Skeletal muscle tissue (tissue), 4 donors: ENCODE measurements around the gene OTOG. TPM values are rescaled to one million over a fixed set of nuclear protein-coding genes. Genes with fewer than 3 reads are reported as not detected.

Experiments
- H3K27ac ChIP-seq: one replicate; pipeline ENCODE4 v1.7.0; 2013; ENCODE audit warnings: mild to moderate bottlenecking, low read depth, low read length, inconsistent platforms
- H3K27me3 ChIP-seq, 3 donors: one replicate each; pipeline ENCODE4 v1.7.0; 2013; ENCODE audit warnings: low read length in 3 of 3; ENCODE audit not compliant: control insufficient read depth in 3 of 3, insufficient read depth in 3 of 3
- H3K36me3 ChIP-seq, 3 donors: one replicate each; pipeline ENCODE4 v1.7.0; 2013; ENCODE audit warnings: low read length in 3 of 3; ENCODE audit not compliant: control insufficient read depth in 3 of 3, insufficient read depth in 3 of 3
- H3K4me1 ChIP-seq, 3 donors: one replicate each; pipeline ENCODE4 v1.7.0; 2013; ENCODE audit warnings: low read length in 3 of 3, mild to moderate bottlenecking in 3 of 3; ENCODE audit not compliant: control insufficient read depth in 3 of 3, insufficient read depth in 3 of 3
- H3K4me3 ChIP-seq, 3 donors: one replicate each; pipeline ENCODE4 v1.7.0; 2013; ENCODE audit warnings: low read length in 3 of 3
- H3K9ac ChIP-seq, 3 donors: one replicate each; pipeline ENCODE4 v1.7.0; 2013; ENCODE audit warnings: low read length in 3 of 3, mild to moderate bottlenecking in 3 of 3, moderate library complexity in 2 of 3, low read depth in 1 of 3
- H3K9me3 ChIP-seq, 3 donors: one replicate each; pipeline ENCODE4 v1.7.0; 2013; ENCODE audit warnings: low read length in 3 of 3; ENCODE audit not compliant: control insufficient read depth in 3 of 3
- total RNA-seq: library from RNA; depleted of rRNA; stranded (reverse); fragments of >200 nt; gene quantifications from one replicate; pipeline ENCODE4 v1.2.3, GENCODE V29; 2014
- donor health status: Osteomylitis.

OTOG gene
- total RNA-seq, 1 donor from 2014 or later = under 0.01 TPM

- Histone ChIP-seq H3K36me3 (no peaks in the 10 kb centered on the region), H3K4me3 (no peak overlapping the region), H3K4me1 (peaks cover 25 to 34% (median 33%) of the 10 kb centered on the region in 3 donors), H3K27ac (peak overlapping the region; percentile 16), H3K9me3 (no peaks in the 10 kb centered on the region), H3K9ac (no peak overlapping the region), H3K27me3 (peaks cover 0 to 3% (median 0%) of the 10 kb centered on the region in 3 donors)
These were observed 38.8 kb upstream of the OTOG start for GRCh38 chr11:17508306-17508705.

GRCh38 chr11:17508791-17509190, 38.3 kb upstream of the OTOG start:
- Histone ChIP-seq H3K9me3 (no peaks in the 10 kb centered on the region), H3K27ac (peak overlapping the region; percentile 16), H3K27me3 (peaks cover 0 to 3% (median 0%) of the 10 kb centered on the region in 3 donors), H3K4me1 (peaks cover 25 to 34% (median 32%) of the 10 kb centered on the region in 3 donors), H3K4me3 (no peak overlapping the region), H3K9ac (no peak overlapping the region), H3K36me3 (no peaks in the 10 kb centered on the region)

- Histone ChIP-seq H3K36me3 (no peaks in the 10 kb centered on the region), H3K4me1 (peaks cover 8 to 20% (median 16%) of the 10 kb centered on the region in 3 donors), H3K27me3 (peaks cover 0 to 3% (median 0%) of the 10 kb centered on the region in 3 donors), H3K4me3 (no peak overlapping the region), H3K9ac (no peak overlapping the region), H3K27ac (no peak overlapping the region), H3K9me3 (no peaks in the 10 kb centered on the region)
These were observed 36.4 kb upstream of the OTOG start for GRCh38 chr11:17510507-17511206.

- Histone ChIP-seq H3K27me3 (peaks cover 0 to 3% (median 0%) of the 10 kb centered on the region in 3 donors), H3K9ac (no peak overlapping the region), H3K9me3 (no peaks in the 10 kb centered on the region), H3K27ac (no peak overlapping the region), H3K36me3 (no peaks in the 10 kb centered on the region), H3K4me3 (no peak overlapping the region), H3K4me1 (peaks cover 8 to 20% (median 16%) of the 10 kb centered on the region in 3 donors)
These were observed 35.5 kb upstream of the OTOG start for GRCh38 chr11:17511571-17511970.

GRCh38 chr11:17512101-17512500, 35.0 kb upstream of the OTOG start:
- no peaks in the 10 kb centered on the region for H3K36me3 ChIP-seq
- H3K4me1 ChIP-seq = peaks cover 8 to 20% (median 16%) of the 10 kb centered on the region in 3 donors
- H3K9me3 ChIP-seq = no peaks in the 10 kb centered on the region
- no peak overlapping the region for H3K9ac ChIP-seq
- no peak overlapping the region for H3K4me3 ChIP-seq
- H3K27me3 ChIP-seq = peaks cover 0 to 6% (median 0%) of the 10 kb centered on the region in 3 donors
- no peak overlapping the region for H3K27ac ChIP-seq

GRCh38 chr11:17513853-17514252, 33.2 kb upstream of the OTOG start:
- H3K9ac ChIP-seq = no peak overlapping the region
- peaks cover 4% of the 10 kb centered on the region in 3 donors for H3K4me1 ChIP-seq
- no peak overlapping the region for H3K27ac ChIP-seq
- H3K36me3 ChIP-seq = no peaks in the 10 kb centered on the region
- no peak overlapping the region for H3K4me3 ChIP-seq
- no peaks in the 10 kb centered on the region for H3K9me3 ChIP-seq
- H3K27me3 ChIP-seq = peaks cover 0 to 9% (median 0%) of the 10 kb centered on the region in 3 donors

GRCh38 chr11:17514476-17514875, 32.6 kb upstream of the OTOG start:
- peaks cover 0 to 4% (median 3%) of the 10 kb centered on the region in 3 donors for H3K4me1 ChIP-seq
- H3K4me3 ChIP-seq = no peak overlapping the region
- no peaks in the 10 kb centered on the region for H3K36me3 ChIP-seq
- no peak overlapping the region for H3K9ac ChIP-seq
- H3K27ac ChIP-seq = no peak overlapping the region
- no peaks in the 10 kb centered on the region for H3K9me3 ChIP-seq
- peaks cover 0 to 9% (median 0%) of the 10 kb centered on the region in 3 donors for H3K27me3 ChIP-seq

- no peak overlapping the region for H3K9ac ChIP-seq
- no peaks in the 10 kb centered on the region for H3K9me3 ChIP-seq
- peaks cover 0 to 9% (median 4%) of the 10 kb centered on the region in 3 donors for H3K27me3 ChIP-seq
- H3K27ac ChIP-seq = no peak overlapping the region
- H3K36me3 ChIP-seq = no peaks in the 10 kb centered on the region
- H3K4me3 ChIP-seq = no peak overlapping the region
- peaks cover 0 to 4% (median 3%) of the 10 kb centered on the region in 3 donors for H3K4me1 ChIP-seq
These were observed 31.4 kb upstream of the OTOG start for GRCh38 chr11:17515443-17516176.

- Histone ChIP-seq H3K27ac (no peak overlapping the region), H3K4me3 (no peak overlapping the region), H3K9ac (no peak overlapping the region), H3K36me3 (no peaks in the 10 kb centered on the region), H3K27me3 (peaks cover 0 to 9% (median 5%) of the 10 kb centered on the region in 3 donors), H3K9me3 (no peaks in the 10 kb centered on the region), H3K4me1 (peaks cover 0 to 4% (median under 1%) of the 10 kb centered on the region in 3 donors)
These were observed 30.4 kb upstream of the OTOG start for GRCh38 chr11:17516551-17517150.

GRCh38 chr11:17517186-17517585, 29.9 kb upstream of the OTOG start:
- H3K9ac ChIP-seq = no peak overlapping the region
- no peaks in the 10 kb centered on the region for H3K4me1 ChIP-seq
- peaks cover 0 to 9% (median 5%) of the 10 kb centered on the region in 3 donors for H3K27me3 ChIP-seq
- no peaks in the 10 kb centered on the region for H3K9me3 ChIP-seq
- H3K4me3 ChIP-seq = no peak overlapping the region
- no peak overlapping the region for H3K27ac ChIP-seq
- H3K36me3 ChIP-seq = no peaks in the 10 kb centered on the region
